HG02610 (cell line): ENCODE measurements around the gene PLPP2.

ENCODE experiments used
- ATAC-seq: cut with Tn5 transposase; IDR thresholded peaks from one replicate; pipeline ENCODE4 v1.9.1; 2021; ENCODE audit warnings: mild to moderate bottlenecking, moderate library complexity; ENCODE audit not compliant: unreplicated experiment

PLPP2 gene

DNA sequence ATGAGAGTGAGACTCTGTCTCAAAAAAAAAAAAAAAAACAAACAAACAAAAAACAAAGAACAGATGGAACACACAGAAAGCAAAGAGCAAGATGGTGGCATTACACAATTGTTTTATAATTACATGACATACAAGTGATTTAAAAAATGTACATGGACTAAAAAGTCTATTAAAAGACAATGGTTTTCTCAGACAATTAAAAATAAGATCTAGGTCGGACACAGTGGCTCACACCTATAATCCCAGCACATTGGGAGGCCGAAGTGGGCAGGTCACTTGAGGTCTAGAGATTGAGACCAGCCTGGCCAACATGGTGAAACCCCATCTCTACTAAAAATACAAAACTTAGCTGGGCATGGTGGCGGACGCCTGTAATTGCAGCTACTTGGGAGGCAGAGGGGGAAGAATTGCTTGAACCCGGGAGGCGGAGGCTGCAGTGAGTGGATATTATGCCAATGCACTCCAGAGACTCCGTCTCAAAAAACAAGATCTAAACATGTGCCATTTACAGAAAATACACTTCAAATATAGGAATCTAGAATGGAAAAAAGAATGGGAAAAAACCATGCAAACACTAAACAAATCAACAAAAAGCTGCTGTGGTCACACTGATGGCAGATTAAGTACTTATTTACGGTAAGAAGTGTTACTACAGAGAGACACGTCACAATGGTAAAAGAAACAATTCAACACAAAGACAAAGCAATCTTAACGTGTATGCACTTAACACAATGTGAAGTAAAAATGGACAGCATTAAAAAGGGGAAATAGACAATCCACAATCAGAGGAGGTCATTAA is 26.7 kb upstream of the PLPP2 start:
- no peak for ATAC-seq

DNA sequence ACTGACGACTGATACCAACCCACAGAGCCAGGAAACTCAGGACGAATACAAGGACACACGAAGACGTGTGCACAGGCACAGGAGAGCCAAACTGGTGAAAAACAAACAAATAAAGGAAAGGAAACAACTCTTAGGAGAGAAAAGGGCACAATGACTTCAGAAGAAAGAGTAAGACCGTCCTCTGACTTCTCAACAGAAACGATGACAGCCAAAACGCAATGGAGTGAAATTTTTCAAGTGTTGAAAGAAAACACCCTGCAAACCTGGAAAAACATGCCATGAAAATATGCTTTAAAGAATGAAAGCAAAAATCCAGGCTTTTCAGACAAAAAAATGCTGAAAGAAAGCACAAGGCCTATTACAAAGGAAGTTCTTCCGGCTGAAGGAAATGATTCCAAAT is 24.6 kb upstream of the PLPP2 start:
- ATAC-seq = no peak

DNA sequence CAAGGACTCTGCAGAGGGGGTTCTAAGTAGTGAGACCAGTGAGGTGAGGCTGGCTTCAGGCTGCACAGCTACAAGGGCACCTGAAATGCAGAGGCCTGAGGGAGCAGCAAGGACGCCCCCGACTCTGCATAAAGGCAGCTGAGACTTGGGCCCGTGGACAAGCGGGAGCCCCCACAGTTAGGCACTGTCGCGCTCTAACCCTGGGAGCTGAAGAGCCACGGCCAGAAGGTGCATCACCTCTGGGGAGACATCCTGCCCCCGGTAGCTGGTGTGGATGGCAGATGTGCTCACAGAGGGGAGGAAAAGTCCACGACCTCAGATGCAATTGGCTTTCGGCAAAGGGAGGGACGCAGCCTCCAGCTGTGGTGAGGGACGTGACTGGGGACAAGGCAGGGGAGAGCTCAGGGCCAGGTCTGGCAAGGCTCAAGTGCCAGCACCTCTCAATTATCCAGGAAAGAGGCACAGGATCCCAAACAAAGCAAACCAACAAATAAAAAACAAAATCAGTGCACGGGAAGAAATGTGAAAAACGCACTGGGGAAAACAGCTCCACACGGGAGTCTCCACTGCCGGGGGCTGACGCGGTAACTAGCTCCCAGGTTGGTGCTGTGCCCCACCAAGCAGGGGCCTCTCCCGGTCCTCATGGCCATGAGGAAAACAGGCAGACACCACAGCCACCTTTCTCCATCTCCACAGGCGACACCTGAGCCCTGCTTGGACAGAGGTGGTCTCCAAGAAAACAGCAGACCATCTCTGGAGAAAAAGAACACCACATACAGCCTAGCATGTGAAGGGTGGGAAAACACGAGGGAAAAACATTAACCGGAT is 23.0 kb upstream of the PLPP2 start:
- no peak for ATAC-seq

DNA sequence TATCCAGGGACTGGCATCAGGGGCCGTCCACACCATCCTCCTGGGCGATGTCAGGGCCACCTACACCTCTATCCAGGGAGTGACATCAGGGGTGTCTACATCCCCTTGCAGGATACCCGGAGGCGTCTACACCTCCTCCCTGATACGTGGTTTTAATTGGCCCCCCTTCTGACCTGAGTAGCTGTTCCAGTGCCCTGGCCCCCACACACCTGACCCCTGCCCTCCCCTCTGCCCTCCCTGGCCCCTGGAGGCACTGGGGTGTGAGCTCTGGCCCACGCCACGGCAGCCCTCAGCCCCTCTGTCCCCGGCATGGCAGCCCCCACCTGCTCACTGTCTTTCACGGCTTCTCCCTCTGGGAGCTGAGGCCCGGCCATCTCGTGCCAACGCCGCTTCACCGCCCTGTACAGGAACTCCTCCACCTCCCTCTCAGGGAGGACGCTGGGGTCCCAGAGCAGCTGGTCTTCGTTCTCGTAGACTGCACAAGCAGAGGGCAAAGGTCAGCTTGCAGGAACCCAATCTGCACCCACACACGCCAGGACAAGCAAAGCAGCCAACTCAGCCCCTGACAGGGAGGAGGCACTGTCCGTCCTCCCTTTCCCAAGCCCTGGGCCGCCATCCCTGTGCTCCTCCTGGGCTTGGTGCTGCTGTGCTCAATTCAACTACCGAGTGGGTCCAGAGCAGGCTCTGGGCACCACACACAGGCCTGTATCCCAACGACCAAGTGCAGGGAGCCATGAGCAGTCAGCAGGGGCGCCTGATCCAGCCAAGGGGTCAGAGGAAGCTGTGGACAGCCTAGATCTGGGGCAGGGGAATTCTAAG is 22.2 kb upstream of the PLPP2 start:
- ATAC-seq = no peak

DNA sequence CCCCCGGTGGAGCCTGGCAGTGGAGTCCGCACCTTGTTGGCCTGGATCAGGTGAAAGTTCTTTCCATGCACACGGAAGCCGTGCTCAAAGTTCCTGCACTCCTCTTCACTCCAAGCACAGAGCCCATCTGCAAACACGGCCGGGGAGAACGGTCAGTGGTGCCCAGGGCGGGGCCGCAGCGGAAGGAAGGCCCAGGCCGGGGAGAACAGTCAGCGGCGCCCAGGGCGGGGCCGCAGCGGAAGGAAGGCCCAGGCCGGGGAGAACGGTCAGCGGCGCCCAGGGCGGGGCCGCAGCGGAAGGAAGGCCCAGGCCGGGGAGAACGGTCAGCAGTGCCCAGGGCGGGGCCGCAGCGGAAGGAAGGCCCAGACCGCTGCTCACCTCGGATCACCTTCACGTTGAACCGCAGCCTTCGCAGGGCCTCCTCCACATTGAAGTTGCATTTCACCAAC is 20.6 kb upstream of the PLPP2 start:
- no peak for ATAC-seq

DNA sequence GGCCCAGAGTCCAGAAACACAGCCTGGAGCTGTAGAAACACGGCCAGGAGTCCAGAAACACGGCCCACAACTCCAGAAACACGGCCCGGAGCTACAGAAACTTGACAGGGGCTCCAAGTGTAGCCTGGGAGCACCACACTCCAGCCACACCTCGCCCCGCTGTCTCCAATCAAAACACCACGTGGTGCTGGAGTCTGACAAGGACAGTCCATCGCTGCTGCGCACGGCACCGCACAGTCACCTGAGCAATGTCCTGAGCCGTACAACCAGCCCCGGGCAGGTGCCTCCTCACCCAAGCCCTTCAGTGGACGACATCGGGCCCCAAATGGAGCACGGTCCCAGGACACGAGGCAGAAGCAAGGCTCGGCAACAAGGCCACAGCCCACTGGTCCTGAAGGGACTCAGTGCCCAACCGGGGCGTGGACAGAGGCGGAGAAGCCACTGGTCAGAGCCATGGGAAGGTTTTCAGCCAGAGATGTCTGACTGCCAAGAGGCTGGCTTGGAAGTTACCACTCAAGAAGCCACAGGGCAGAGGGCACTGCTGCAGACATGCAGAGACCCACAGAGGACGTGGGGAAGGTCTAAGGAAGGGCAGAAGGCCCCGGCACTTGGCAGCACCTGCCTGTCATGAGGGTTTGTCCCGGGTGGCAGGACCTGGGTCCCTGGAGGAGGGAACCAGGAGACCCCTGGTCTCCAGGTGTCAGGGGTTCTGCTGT is 19.7 kb upstream of the PLPP2 start:
- ATAC-seq = no peak

DNA sequence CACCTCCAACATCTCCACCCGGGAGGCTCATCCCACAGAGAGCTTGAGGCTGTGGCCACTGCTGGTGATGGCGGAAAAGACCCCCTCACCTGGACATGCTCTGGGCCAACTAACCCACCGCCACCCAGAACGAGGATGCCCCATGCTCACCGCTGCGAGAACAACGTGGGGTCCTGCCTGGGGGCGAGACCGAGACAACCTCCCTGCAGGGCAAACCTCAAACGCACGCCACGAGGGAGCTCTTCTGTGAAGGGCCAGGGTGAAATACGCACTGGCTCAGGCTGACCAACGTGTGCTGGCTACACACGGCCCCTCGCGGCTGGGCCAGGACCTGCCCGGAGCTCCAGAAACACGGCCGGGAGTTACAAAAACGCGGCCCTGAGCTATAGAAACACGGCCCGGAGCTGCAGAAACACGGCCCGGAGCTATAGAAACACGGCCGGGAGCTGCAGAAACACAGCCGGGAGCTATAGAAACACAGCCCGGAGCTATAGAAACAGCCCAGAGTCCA is 19.0 kb upstream of the PLPP2 start:
- ATAC-seq = no peak

DNA sequence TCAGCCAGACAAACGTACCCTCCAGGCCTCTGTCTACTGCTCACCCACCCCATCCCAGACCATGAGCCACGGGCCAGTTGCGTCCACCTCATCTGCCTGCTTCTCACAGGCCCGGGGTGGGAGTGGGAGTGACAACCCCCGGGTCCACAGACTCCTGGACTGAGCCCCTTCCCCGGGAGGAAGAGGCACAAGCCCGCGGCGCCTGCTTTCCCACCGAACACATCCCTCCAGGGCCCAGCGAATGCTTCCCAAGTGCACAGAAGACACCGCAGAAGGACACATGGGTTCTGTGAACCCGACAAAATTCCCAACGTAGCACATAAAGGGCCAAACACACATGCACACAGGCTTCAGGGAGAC is 18.0 kb upstream of the PLPP2 start:
- ATAC-seq = no peak

DNA sequence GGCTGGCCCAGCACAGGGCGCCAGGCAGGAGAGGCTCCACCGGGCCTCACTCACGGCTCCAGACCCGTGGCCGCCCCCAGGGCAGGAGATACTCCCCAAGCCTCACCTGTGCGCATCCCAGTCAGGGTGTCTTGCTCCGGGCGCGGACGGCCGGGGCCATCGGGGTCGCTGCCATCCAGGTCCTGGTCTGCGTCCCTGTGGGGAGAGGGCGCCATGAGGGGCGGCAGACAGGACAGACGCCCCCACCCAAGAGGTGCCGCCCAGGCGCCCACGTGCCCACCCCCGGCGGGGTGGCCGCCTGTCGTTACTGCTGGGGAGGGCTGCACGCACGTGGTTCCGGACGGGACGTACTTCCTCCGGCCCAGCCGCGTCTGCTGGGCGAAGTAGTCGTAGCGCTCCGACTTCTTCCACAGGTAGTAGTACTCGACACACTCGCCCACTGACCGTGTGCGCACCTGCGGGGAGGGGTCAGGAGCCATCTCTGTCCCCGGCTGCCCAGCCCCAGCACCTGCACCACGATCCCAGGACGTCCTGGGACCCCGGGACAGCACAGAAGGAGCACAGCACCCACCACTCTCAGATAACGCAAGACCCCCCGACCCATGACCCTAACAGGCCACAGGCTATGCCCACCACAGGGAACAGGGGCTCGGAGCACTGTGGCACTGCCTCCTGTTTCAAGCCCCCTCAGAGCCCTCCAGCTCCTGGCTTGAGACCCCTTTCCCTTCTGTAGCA is 17.4 kb upstream of the PLPP2 start:
- no peak for ATAC-seq

DNA sequence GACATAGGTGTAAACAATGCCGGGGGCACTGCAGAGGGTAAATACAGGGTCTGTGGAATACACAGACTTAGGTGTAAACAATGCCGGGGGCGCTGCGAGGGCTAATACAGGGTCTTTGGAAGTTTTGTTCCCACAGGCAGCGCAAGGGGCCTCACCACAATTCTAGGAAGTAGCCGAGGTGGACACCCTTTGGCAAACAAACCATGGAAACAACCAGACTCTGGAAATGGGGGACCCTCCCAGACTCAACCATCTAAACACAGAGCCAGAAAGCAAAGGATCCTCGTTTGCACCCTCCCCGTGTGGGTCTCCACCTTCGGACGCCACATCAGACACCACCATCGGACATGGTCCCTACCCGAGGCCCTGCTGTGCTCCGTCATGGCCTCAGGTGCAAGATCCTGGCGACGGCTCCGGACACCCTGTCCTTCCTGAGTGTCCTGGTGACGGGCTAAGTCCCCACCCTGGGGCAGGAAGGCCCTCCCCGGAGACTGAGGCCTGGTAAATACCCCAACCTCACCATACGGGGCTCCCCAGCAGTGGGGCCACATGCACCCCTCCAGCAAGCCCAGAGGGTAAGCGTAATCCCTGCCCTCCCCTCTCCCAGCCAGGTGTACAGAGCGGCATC is 16.7 kb upstream of the PLPP2 start:
- no peak for ATAC-seq

DNA sequence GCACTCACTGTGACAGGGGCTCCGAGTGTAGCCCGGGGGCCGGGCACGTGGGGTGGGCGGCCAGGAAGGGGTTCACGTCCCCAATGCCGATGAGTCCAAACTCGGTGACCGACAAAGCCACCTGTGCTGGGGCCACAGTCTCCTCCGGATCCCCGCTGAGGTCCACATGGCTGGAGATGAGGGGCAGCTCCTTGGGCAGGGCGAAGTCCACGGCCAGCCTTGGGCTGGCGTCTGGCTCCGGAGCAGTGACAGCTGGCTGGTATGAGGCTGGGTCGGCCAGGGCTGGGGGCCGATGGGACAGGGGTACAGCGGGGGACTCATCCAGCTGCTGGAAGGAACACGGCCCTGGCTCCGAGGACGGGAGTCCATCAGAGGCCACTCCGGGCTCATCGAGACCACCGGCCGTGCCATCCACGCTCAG is 15.9 kb upstream of the PLPP2 start:
- ATAC-seq = no peak

DNA sequence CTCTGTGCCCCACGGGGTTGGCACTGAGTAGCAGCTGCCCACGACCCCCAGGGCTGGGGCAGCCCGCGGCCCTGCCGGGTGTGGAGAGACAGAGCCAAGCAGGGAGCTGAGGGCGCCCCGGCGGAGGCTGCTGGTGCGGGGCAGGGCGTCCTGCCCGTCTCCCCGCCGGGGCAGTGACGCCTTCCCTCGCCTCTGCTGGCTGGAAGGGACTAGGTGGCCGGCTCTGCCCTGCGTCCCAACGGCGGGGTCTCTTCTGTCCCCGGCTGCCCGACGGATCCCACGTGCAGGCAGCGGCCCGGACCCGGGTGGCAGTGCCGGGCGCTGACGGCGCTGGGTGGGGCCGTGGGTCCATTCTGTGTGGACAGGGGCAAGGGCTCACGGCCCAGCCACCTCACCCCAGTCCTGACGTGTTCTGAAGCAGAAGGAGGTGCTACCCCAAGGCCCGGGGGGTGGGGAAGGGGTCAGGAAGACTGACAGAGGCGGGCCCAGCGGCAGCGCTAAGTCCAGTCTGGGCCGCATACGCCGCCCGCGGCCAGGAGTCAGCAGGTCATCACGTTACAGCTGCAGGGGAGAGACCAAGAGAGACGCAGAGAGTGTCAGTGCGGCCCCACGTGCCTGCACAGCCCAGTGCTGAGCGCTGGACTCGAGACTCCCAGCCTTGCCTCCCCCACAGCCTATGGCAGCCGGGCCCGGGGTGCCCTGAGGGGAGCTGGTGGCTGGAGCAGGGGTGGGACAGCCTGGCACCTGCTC is 15.1 kb upstream of the PLPP2 start:
- ATAC-seq = no peak

DNA sequence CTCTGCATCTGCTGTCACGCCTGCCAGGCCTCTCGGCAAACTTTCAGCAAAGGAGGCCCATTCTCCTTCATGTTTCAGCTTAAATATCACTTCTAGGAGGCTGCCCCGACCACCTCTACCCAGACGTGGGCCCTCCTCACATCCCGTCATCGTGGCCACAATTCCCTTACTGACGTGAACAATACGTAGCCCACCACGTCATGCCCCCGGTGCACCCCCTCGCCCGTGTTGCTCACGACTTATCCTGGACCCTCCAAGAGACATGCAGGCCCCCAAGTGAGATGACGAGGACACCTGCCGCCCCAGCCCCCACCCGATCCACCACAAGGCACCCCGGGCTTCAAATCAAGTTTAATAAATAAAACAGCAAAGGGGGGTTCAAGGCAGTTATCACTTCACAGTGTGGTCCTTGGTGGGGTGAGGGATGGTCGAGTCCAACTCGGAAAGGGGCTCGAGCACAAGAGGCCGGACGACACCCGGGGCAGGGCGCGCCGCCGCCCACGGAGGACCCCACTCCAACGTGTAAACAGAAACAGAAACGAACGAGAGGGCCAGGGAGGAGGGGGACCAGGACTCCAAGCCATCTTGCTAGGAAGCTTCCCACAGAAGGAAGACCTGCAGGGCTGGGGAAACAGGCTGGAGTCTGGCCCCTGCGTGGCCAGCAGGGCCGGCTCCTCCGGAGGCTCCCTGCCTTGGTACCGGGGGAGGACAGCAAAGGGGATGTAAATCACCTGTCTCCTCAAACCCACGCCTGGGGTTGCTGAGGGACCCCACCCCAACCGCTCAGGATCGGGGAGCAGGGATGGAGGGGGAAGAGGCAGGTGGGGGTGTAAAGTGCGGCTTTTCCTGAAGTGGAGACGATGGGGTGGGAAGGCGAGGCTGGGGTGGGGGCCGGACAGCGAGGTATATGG is 14.3 kb upstream of the PLPP2 start:
- no peak for ATAC-seq

DNA sequence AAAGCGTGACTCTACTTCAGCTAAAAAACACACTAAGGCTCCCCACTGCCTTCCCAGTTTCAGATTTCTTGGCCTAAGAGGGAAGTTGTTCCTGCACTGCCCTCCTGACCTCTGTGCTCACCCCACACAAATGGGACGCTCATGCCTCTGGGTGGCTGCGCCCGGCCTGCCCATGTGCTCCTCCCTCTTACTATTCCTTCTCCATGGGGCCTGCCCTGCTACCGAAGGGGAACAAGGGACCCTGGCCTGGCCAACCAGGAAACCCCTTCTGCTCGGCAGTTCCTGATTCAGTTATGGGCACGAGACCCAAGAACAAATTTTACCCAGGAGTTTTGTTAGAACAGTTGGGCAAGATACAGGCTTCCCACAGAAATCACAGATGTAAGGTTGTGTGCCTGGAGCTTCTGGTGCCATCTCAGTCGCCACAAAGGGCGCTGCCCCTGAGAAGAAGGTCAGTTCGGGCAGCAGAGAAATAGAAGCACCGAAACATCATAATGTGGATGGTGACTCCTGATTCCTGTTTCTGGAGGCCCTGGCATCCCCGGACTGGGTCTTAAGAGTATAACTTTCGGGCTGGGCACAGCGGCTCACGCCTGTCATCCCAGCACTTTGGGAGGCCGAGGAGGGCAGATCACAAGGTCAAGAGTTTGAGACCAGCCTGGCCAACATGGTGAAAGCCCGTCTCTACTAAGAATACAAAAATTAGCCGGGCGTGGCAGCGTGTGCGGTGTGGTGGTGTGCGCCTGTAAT is 5.4 kb upstream of the PLPP2 start:
- ATAC-seq = no peak

DNA sequence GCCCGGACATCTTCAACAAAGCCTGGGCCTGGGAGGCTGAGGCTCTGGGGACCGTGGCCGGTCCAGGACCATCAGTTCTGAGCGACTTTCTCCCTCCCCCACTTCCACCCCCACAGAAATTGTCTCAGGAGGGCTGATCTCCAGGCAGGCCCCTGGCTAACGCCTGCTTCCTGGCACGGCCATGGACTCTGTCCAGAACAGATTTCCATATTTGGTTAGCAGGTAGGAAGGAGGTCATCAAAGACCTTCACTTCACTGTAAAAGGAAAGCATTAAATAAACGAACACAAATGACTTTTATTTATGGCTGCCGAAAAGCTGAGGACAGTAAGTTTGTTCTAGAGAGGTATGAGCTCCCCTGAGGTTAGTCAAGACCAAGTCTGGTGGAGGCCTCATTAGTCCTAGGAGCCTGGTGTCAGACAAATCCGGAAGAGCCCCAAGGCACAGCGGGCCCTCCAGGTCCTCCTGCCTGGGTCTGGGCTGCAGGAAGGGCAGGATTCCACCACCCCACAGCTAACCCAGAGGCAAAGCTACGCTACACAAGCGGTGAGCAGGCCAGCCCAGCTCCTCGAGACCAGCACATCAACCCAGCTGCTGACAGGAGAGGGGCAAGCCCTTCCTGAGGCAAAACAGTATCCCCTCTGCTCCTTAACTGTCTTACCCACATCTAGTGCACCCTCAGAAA is 4.6 kb upstream of the PLPP2 start:
- no peak for ATAC-seq

DNA sequence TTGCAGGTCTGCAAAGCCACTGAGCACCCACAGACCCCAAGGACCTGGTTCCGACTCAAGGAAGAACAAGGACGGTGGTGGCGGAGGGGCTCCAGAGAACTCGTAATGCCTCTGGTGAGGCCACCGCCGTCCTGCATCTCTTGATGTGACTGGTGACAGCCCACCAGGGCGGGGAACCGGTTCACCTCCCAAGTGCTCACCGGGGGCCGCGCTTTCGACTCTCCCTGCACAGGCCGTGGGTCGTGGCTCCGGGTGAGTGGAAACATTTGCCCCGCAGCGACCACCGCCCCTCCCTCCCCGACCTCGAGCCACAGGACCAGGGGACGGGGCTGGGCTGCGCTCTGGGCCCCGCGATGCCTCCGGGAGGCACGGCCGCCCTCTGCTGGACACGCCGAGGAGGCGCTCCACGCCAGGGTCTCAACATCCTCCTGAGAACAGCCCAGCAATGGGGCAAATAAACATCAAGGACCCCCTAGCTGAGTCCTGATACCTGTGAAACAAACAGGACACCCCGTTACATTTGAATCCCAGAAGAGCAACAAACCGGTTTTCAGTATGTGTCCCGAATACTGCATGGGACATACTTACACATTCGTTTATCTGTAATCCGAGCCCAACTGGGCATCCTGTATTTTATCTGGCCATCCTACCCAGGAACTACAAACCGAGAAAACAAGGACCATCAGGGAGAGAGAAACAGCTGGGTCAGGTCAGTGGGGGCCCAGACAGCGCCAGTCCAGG is 3.9 kb upstream of the PLPP2 start:
- no peak for ATAC-seq
